ENCODE data around the gene FIGN. TPM values are rescaled to one million over a fixed set of nuclear protein-coding genes. Genes with fewer than 3 reads are reported as not detected.

FIGN gene
- total RNA-seq, 3 donors from 2014 or later (not counting 1 experiment from before 2014, with no cell fraction given), result not detected

GRCh38 chr2:163565192-163565591 is 170.6 kb downstream of the FIGN start:
- Histone ChIP-seq H3K27ac (ENCODE audit: low read length) (no peak overlapping the region), H3K9me3 (ENCODE audit: control insufficient read depth, insufficient read depth, low read length) (no peaks in the 10 kb centered on the region), H3K27me3 (ENCODE audit: control insufficient read depth, insufficient read depth, low read length) (no peaks in the 10 kb centered on the region), H3K4me1 (ENCODE audit: control insufficient read depth, insufficient read depth, low read length) (no peaks in the 10 kb centered on the region), H3K36me3 (ENCODE audit: control insufficient read depth, insufficient read depth, low read length) (no peaks in the 10 kb centered on the region), H3K4me3 (ENCODE audit: low read length) (no peak overlapping the region)
- no peak for DNase-seq
- Mint-ChIP-seq H3K27me3 (ENCODE audit: low read depth in 2 of 2) (no peaks in the 10 kb centered on the region), H3K36me3 (no peaks in the 10 kb centered on the region), H3K4me3 (no peak overlapping the region), H3K9me3 (peaks cover 7 to 14% of the 10 kb centered on the region in 2 donors), H3K27ac (no peak overlapping the region), H3K4me1 (no peaks in the 10 kb centered on the region)
- 100% methylated on average over 1 of the region's 1 CpG for WGBS (ENCODE audit: insufficient coverage)
- intact Hi-C loops (cut with micrococcal nuclease), result no loop called here
- TF ChIP-seq CTCF (IDR thresholded peaks at IDR 0.05), result no peak
- no peak for ATAC-seq

GRCh38 chr2:163564236-163564635 is 171.6 kb downstream of the FIGN start:
- H3K36me3 Mint-ChIP-seq, result no peaks in the 10 kb centered on the region
- H3K27ac Mint-ChIP-seq, result no peak overlapping the region
- Histone ChIP-seq H3K27ac (ENCODE audit: low read length) (no peak overlapping the region), H3K27me3 (ENCODE audit: control insufficient read depth, insufficient read depth, low read length) (no peaks in the 10 kb centered on the region), H3K4me1 (ENCODE audit: control insufficient read depth, insufficient read depth, low read length) (no peaks in the 10 kb centered on the region), H3K4me3 (ENCODE audit: low read length) (no peak overlapping the region), H3K36me3 (ENCODE audit: control insufficient read depth, insufficient read depth, low read length) (no peaks in the 10 kb centered on the region), H3K9me3 (ENCODE audit: control insufficient read depth, insufficient read depth, low read length) (no peaks in the 10 kb centered on the region)
- intact Hi-C loops (cut with micrococcal nuclease), result no loop called here
- ATAC-seq (no peak), DNase-seq (no peak)
- H3K9me3 Mint-ChIP-seq, result peaks cover 6 to 15% of the 10 kb centered on the region in 2 donors
- no peak for TF ChIP-seq CTCF (IDR thresholded peaks at IDR 0.05)
- no peaks in the 10 kb centered on the region for H3K27me3 Mint-ChIP-seq (ENCODE audit: low read depth in 2 of 2)
- H3K4me1 Mint-ChIP-seq, result no peaks in the 10 kb centered on the region
- no peak overlapping the region for H3K4me3 Mint-ChIP-seq

GRCh38 chr2:163563336-163563735 is 172.5 kb downstream of the FIGN start:
- WGBS (ENCODE audit: insufficient coverage), result 73% methylated on average over 2 of the region's 3 CpGs
- Mint-ChIP-seq H3K4me1 (no peaks in the 10 kb centered on the region), H3K27ac (no peak overlapping the region), H3K36me3 (no peaks in the 10 kb centered on the region), H3K9me3 (peaks cover 3 to 11% of the 10 kb centered on the region in 2 donors), H3K27me3 (ENCODE audit: low read depth in 2 of 2) (no peaks in the 10 kb centered on the region), H3K4me3 (no peak overlapping the region)
- no peak for TF ChIP-seq CTCF (IDR thresholded peaks at IDR 0.05)
- no peaks in the 10 kb centered on the region for H3K27me3 ChIP-seq (ENCODE audit: control insufficient read depth, insufficient read depth, low read length)
- H3K36me3 ChIP-seq (ENCODE audit: control insufficient read depth, insufficient read depth, low read length), result no peaks in the 10 kb centered on the region
- intact Hi-C loops (cut with micrococcal nuclease), result no loop called here
- ATAC-seq (no peak), DNase-seq (no peak)
- no peaks in the 10 kb centered on the region for H3K9me3 ChIP-seq (ENCODE audit: control insufficient read depth, insufficient read depth, low read length)
- H3K4me1 ChIP-seq (ENCODE audit: control insufficient read depth, insufficient read depth, low read length), result no peaks in the 10 kb centered on the region
- no peak overlapping the region for H3K4me3 ChIP-seq (ENCODE audit: low read length)
- no peak overlapping the region for H3K27ac ChIP-seq (ENCODE audit: low read length)

- peaks cover 9 to 11% of the 10 kb centered on the region in 2 donors for H3K9me3 Mint-ChIP-seq
- no peaks in the 10 kb centered on the region for H3K36me3 ChIP-seq (ENCODE audit: control insufficient read depth, insufficient read depth, low read length)
- H3K4me3 ChIP-seq (ENCODE audit: low read length), result no peak overlapping the region
- TF ChIP-seq CTCF (IDR thresholded peaks at IDR 0.05), result no peak
- H3K27me3 Mint-ChIP-seq (ENCODE audit: low read depth in 2 of 2), result no peaks in the 10 kb centered on the region
- intact Hi-C loops (cut with micrococcal nuclease), result no loop called here
- H3K4me1 Mint-ChIP-seq, result no peaks in the 10 kb centered on the region
- no peaks in the 10 kb centered on the region for H3K27me3 ChIP-seq (ENCODE audit: control insufficient read depth, insufficient read depth, low read length)
- WGBS (ENCODE audit: insufficient coverage), result 87% methylated on average over 8 of the region's 8 CpGs
- no peak overlapping the region for H3K4me3 Mint-ChIP-seq
- no peak for ATAC-seq
- DNase-seq, result no peak
- no peaks in the 10 kb centered on the region for H3K36me3 Mint-ChIP-seq
- no peak overlapping the region for H3K27ac ChIP-seq (ENCODE audit: low read length)
- no peaks in the 10 kb centered on the region for H3K4me1 ChIP-seq (ENCODE audit: control insufficient read depth, insufficient read depth, low read length)
- H3K27ac Mint-ChIP-seq, result no peak overlapping the region
- no peaks in the 10 kb centered on the region for H3K9me3 ChIP-seq (ENCODE audit: control insufficient read depth, insufficient read depth, low read length)
Observed at GRCh38 chr2:163558251-163559021, 177.4 kb downstream of the FIGN start.

Measured in natural killer cell (primary cell).